ENCODE results near the gene ICE1.

Gene ICE1, protein sequence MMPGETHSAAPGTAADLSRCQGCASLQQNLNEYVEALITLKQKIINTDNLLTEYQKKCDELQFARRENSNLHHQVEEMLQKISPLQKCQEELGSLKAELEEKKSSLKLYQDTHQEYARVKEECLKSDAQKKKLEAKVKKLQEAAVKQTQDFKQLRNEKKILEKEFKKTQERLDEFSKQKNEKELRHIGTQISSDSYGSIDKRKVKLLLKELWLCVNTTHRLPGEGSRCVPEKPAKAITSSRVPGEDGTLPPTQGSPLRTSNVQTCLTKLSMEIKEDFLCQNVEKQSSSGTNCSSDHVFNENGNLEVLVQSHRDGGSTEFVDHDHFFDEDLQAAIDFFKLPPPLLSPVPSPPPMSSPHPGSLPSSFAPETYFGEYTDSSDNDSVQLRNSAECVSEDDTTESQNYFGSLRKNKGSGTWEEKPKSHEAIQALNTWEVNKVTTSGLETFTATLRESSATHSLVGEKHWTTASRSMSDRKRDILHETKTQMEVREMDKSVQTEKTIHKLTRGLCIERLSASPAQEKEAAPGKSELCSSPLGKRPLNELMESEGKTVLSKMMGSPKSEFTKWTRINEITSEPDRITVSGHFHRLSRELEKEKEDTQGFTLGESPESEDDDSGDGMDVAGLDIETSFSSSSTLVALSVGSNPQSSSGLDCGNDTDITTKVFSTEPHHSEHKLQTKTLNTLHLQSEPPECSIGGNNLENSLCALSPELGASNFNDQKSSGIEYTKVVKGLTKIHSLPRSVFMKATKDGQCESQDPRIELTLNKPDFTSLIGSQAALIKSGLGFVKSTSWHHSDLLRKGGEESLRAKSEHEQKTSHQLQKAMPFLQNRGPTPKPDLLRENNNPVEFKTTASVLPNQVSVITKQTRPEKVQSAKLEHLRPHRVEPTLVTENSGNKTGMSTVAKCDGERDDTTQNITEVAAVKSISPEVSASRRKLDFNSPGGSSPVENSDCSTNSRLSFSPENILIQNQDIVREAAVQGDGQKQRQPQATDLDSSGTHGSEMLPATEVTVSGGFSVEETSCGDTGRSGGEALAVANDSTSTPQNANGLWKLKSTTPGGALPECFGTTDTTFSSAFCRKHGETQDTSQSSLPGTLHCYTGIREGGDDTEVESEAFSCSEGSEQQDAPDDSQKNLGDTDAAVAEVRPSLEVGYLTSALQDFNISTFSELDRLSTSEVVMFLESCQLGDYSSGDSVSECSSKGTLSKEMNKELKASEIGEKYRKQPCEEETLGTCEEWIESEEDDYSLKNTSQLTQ (N-terminal part only)

DNA sequence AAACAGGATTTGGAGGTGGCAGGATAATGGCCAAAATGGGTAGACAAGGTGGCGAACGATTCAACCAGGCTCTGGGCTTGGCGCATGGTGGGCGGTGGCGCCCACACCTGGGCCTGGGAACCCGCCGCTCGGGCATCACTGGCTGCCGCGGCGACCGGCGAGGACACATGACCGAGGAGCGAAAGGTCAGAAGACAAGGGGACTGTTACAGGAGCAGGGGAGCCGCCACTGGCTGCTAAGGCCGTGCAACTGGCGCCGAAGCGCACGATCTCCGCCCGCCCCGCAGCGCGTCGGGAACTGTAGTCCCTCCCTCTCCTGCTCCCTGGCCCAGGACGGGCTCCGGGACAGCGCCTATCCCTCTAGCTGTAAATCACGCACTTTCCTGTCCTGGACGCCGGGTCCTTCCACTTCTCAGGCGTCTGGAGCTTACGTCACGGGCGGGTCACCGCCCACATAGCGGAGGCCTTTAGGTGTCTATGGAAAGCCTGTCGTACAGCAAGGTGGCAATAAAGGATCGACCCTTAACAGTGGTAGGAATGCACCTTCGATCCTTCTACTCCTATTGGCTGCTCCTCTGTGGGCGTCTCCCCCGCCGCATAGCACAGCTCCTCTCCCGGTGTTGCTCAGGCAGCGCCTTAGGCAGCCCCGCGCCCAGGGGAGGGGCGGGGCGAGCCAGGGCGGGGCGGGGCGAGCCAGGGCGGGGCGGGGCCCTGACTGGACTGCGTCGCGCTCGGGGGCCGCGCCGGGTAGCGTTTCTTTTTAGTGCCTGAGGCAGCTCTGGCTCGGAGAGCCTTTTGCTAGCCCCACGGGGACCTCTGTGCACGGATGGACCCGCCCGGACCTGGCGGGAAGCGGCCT, at the start of gene ICE1:
Gene ICE1 (plus strand): TSS at position 717 of the 858 bp plus-strand sequence. CDS start 239 bp downstream, outside the sequence.
- Histone ChIP-seq H3K36me3 (ENCODE audit: control insufficient read depth in 2 of 2, insufficient read depth in 2 of 2, low read length in 2 of 2) (no peaks in the 10 kb centered on the region), H3K27me3 (ENCODE audit: control insufficient read depth in 1 of 2, insufficient read depth in 2 of 2, low read length in 2 of 2) (no peaks in the 10 kb centered on the region), H3K9me3 (ENCODE audit: control insufficient read depth in 2 of 2, low read length in 2 of 2) (no peaks in the 10 kb centered on the region), H3K27ac (ENCODE audit: low read length) (peak within 1 kb of the TSS; percentile 97), H3K9ac (ENCODE audit: low read length in 2 of 2) (peak within 1 kb of the TSS; percentile 88 to 97), H3K4me3 (ENCODE audit: low read length in 2 of 2) (peak within 1 kb of the TSS; percentile 89), H3K4me1 (ENCODE audit: control insufficient read depth, insufficient read depth, low read length) (peaks cover 29% of the 10 kb centered on the region)

DNA sequence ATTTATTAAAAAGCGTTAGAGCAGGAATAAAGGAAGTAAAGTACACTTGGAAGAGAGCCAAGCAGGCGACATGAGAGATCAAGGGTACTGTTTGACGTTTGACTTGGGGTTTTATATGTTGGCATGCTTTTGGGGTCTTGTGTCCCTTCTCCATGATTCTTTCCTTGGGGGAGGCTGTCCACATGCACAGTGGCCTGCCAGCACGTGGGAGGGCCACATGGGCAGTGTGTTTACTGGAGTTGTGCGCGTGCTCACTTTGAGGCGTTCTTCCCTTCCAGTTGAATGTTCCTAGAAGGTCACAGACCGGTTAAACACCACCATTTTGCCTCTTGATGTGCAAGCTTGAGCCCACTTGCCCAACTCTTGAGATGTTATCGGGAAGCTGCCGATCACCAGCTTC, 49.5 kb upstream of the ICE1 start:
- Histone ChIP-seq H3K9ac (ENCODE audit: low read length in 2 of 2) (no peak overlapping the region), H3K4me1 (ENCODE audit: control insufficient read depth, insufficient read depth, low read length) (peaks cover 2% of the 10 kb centered on the region), H3K4me3 (ENCODE audit: low read length in 2 of 2) (no peak overlapping the region), H3K36me3 (ENCODE audit: control insufficient read depth in 2 of 2, insufficient read depth in 2 of 2, low read length in 2 of 2) (no peaks in the 10 kb centered on the region), H3K27me3 (ENCODE audit: control insufficient read depth in 1 of 2, insufficient read depth in 2 of 2, low read length in 2 of 2) (no peaks in the 10 kb centered on the region), H3K9me3 (ENCODE audit: control insufficient read depth in 2 of 2, low read length in 2 of 2) (no peaks in the 10 kb centered on the region), H3K27ac (ENCODE audit: low read length) (no peak overlapping the region)

DNA sequence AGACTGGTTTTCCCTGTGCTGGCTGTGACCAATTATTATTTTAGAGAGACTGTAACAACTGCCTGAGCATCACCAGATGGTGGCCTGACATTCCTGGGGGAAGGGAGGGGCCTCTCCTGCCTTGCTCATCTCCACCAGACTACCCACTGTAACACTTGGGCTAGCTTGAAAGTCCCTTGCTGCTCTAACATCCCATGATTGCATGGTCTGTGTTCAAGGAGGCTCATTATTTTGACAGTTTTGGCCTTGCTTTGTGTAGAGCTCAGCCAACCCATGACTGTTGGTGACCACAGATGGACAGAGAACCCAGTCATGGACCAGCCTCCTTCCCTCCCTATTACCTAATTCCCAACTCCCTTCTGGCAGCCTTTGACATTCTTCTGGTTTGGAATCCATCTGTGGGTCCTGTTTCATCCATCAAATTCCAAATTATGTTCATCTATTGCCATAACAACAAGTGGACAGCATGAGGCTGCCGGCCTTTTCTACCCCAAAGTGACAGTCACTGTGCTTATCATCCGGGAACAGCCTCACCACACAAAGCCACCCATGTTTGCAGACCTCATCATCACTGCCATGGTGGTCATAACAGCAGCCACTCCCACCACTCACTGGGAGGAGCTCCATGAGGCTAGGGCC, 49.0 kb upstream of the ICE1 start:
- Histone ChIP-seq H3K4me3 (ENCODE audit: low read length in 2 of 2) (no peak overlapping the region), H3K27ac (ENCODE audit: low read length) (peak overlapping the region; percentile 24), H3K9me3 (ENCODE audit: control insufficient read depth in 2 of 2, low read length in 2 of 2) (no peaks in the 10 kb centered on the region), H3K9ac (ENCODE audit: low read length in 2 of 2) (no peak overlapping the region), H3K36me3 (ENCODE audit: control insufficient read depth in 2 of 2, insufficient read depth in 2 of 2, low read length in 2 of 2) (no peaks in the 10 kb centered on the region), H3K4me1 (ENCODE audit: control insufficient read depth, insufficient read depth, low read length) (peaks cover 2% of the 10 kb centered on the region), H3K27me3 (ENCODE audit: control insufficient read depth in 1 of 2, insufficient read depth in 2 of 2, low read length in 2 of 2) (no peaks in the 10 kb centered on the region)

DNA sequence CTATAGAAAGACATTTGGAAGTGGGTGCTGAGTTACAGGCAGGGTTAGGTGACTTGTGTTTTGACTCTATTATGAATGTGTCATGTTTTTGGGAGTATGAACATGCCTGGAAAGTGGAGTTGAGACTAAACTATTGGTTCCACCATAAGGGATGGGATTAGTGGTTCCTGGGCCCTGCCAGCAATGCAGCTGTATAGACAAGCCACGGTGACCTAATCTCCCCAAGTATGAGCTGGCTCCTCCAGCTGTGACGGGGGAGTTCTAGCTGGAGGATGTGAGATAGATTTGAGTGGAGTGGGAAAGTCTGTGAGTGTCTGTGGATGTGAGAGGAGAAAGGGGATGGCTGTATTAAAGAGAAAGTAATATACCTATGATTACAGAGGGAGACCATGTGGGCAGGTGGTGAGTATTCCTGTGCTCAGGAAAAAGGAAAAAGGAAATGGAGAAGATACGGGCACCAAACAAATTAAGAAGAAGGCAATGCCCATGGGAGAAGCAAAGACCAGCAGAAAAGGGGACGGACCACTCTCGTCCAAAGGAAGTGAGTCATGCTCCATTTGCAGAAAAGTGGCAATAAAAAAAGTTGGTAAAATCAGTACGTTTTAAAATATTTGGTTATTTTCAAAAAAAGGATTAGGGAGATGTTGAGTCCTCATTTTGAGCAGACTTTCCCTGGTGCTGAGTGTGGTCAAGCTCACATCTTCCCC, 48.3 kb upstream of the ICE1 start:
- Histone ChIP-seq H3K4me1 (ENCODE audit: control insufficient read depth, insufficient read depth, low read length) (peaks cover 2% of the 10 kb centered on the region), H3K9ac (ENCODE audit: low read length in 2 of 2) (no peak overlapping the region), H3K36me3 (ENCODE audit: control insufficient read depth in 2 of 2, insufficient read depth in 2 of 2, low read length in 2 of 2) (no peaks in the 10 kb centered on the region), H3K9me3 (ENCODE audit: control insufficient read depth in 2 of 2, low read length in 2 of 2) (no peaks in the 10 kb centered on the region), H3K27ac (ENCODE audit: low read length) (peak overlapping the region; percentile 24), H3K27me3 (ENCODE audit: control insufficient read depth in 1 of 2, insufficient read depth in 2 of 2, low read length in 2 of 2) (no peaks in the 10 kb centered on the region), H3K4me3 (ENCODE audit: low read length in 2 of 2) (no peak overlapping the region)

DNA sequence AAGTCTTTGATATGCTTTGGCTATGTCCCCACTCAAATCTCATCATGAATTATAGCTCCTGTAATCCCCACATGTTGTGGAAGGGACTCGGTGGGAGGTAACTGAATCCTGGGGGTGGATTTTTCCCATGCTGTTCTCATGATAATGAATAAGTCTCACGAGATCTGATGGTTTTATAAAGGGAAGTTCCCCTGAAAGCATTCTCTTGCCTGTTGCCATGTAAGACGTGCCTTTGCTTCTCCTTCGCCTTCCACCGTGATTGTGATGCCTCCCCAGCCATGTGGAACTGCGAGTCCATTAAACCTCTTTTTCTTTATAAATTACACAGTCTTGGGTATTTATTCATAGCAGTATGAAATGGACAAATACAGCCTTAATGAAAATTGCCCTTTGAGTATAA, 44.7 kb upstream of the ICE1 start:
- Histone ChIP-seq H3K9ac (ENCODE audit: low read length in 2 of 2) (no peak overlapping the region), H3K4me1 (ENCODE audit: control insufficient read depth, insufficient read depth, low read length) (peaks cover 3% of the 10 kb centered on the region), H3K27ac (ENCODE audit: low read length) (no peak overlapping the region), H3K36me3 (ENCODE audit: control insufficient read depth in 2 of 2, insufficient read depth in 2 of 2, low read length in 2 of 2) (no peaks in the 10 kb centered on the region), H3K9me3 (ENCODE audit: control insufficient read depth in 2 of 2, low read length in 2 of 2) (no peaks in the 10 kb centered on the region), H3K27me3 (ENCODE audit: control insufficient read depth in 1 of 2, insufficient read depth in 2 of 2, low read length in 2 of 2) (no peaks in the 10 kb centered on the region), H3K4me3 (ENCODE audit: low read length in 2 of 2) (no peak overlapping the region)

DNA sequence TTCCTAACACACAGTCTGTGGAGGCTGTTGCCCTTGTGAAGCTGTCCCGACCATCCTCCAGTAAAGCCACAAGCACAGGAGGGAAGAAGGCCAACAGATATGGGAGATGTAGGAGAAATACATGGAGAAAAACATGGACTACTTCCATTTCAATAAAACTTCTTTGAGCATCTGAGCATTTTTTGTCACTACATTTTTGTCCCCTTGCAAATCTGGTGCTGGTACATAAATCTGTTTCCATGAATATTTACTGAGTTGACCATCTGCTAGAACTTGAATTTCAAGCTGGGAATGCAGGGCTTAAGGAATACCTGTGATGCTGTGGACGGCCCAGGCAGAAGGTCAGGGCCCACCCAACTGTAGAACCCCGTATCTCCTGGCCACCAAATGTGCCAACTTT, 43.9 kb upstream of the ICE1 start:
- H3K36me3 ChIP-seq (ENCODE audit: control insufficient read depth in 2 of 2, insufficient read depth in 2 of 2, low read length in 2 of 2), result no peaks in the 10 kb centered on the region
- H3K9ac ChIP-seq (ENCODE audit: low read length in 2 of 2), result no peak overlapping the region
- H3K27me3 ChIP-seq (ENCODE audit: control insufficient read depth in 1 of 2, insufficient read depth in 2 of 2, low read length in 2 of 2), result no peaks in the 10 kb centered on the region
- H3K4me3 ChIP-seq (ENCODE audit: low read length in 2 of 2), result no peak overlapping the region
- no peak overlapping the region for H3K27ac ChIP-seq (ENCODE audit: low read length)
- H3K9me3 ChIP-seq (ENCODE audit: control insufficient read depth in 2 of 2, low read length in 2 of 2), result no peaks in the 10 kb centered on the region
- peaks cover 3% of the 10 kb centered on the region for H3K4me1 ChIP-seq (ENCODE audit: control insufficient read depth, insufficient read depth, low read length)

DNA sequence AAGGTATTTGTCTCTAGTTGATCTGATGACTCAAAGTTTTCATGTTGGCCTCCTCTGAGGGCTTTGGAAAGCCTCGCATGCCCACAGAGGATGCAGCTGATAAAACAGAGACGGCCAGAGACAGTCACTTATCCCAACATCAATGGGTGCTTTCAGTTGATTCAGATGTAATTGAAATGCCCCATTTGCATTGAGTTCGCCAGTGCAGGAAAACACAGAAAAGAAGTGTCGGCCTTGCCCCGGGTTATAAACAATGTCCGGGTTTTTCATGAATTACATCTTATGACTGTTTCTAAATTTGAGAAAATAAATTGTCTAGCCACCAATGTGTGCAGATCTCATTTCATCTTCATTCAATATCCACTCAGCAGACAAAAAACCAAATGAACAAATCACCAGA, 42.2 kb upstream of the ICE1 start:
- H3K4me3 ChIP-seq (ENCODE audit: low read length in 2 of 2), result no peak overlapping the region

DNA sequence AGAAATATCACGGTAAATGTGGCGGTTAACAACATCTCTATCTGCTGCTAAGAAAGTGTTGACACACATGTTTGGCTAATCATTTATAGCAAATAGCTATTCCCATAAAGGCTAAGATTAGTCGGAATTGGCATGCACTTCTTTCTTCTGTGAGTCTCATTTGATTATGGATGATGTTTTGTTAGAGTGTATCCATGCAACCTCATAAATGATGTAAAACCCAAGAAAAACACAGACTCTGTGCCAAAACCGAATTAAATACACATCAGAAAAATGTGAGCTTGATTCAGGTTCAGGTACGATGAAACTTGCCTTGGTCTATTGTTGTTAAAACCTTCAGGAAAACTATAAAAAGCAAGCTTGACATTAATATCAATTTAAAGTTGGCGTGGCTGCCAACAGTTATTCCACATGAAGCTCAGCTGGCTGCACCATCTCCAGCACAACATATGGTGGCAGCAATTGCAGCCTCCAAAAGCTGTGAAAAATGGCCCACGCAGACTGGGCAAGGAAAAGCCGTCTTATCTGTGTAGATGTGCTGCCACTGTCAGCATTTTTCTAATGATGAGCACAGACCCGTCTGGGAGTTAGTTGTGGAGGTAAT, 41.1 kb upstream of the ICE1 start:
- peaks cover 3% of the 10 kb centered on the region for H3K4me1 ChIP-seq (ENCODE audit: control insufficient read depth, insufficient read depth, low read length)
- no peak overlapping the region for H3K27ac ChIP-seq (ENCODE audit: low read length)
- no peaks in the 10 kb centered on the region for H3K36me3 ChIP-seq (ENCODE audit: control insufficient read depth in 2 of 2, insufficient read depth in 2 of 2, low read length in 2 of 2)
- no peak overlapping the region for H3K9ac ChIP-seq (ENCODE audit: low read length in 2 of 2)
- no peak overlapping the region for H3K4me3 ChIP-seq (ENCODE audit: low read length in 2 of 2)
- no peaks in the 10 kb centered on the region for H3K27me3 ChIP-seq (ENCODE audit: control insufficient read depth in 1 of 2, insufficient read depth in 2 of 2, low read length in 2 of 2)
- H3K9me3 ChIP-seq (ENCODE audit: control insufficient read depth in 2 of 2, low read length in 2 of 2), result no peaks in the 10 kb centered on the region

More for the DNA sequence above, 42.2 kb upstream of the ICE1 start:
- H3K27me3 ChIP-seq (ENCODE audit: control insufficient read depth in 1 of 2, insufficient read depth in 2 of 2, low read length in 2 of 2), result no peaks in the 10 kb centered on the region
- no peak overlapping the region for H3K27ac ChIP-seq (ENCODE audit: low read length)
- H3K36me3 ChIP-seq (ENCODE audit: control insufficient read depth in 2 of 2, insufficient read depth in 2 of 2, low read length in 2 of 2), result no peaks in the 10 kb centered on the region
- peaks cover 3% of the 10 kb centered on the region for H3K4me1 ChIP-seq (ENCODE audit: control insufficient read depth, insufficient read depth, low read length)
- H3K9ac ChIP-seq (ENCODE audit: low read length in 2 of 2), result no peak overlapping the region
- H3K9me3 ChIP-seq (ENCODE audit: control insufficient read depth in 2 of 2, low read length in 2 of 2), result no peaks in the 10 kb centered on the region

DNA sequence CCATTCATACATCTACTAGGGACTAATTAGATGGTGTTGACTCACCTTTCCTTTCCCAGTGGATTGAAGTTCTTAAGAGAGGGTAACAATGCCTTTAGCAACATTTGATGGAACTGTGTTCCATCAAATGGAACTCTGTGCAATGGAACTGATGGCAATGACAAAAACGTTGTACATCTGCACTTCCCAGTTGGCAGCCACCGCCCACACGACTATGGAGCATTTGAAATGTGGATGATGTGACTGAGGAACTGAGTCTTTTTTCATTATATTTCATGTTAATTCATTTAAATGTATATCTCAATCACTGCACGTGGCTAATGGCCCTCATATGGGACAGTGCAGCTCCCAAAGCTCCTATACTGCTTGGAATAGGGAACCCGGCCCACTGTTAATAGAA, 39.0 kb upstream of the ICE1 start:
- no peak overlapping the region for H3K27ac ChIP-seq (ENCODE audit: low read length)
- H3K4me3 ChIP-seq (ENCODE audit: low read length in 2 of 2), result no peak overlapping the region
- H3K27me3 ChIP-seq (ENCODE audit: control insufficient read depth in 1 of 2, insufficient read depth in 2 of 2, low read length in 2 of 2), result no peaks in the 10 kb centered on the region
- H3K4me1 ChIP-seq (ENCODE audit: control insufficient read depth, insufficient read depth, low read length), result peaks cover 3% of the 10 kb centered on the region
- no peak overlapping the region for H3K9ac ChIP-seq (ENCODE audit: low read length in 2 of 2)
- H3K9me3 ChIP-seq (ENCODE audit: control insufficient read depth in 2 of 2, low read length in 2 of 2), result no peaks in the 10 kb centered on the region
- H3K36me3 ChIP-seq (ENCODE audit: control insufficient read depth in 2 of 2, insufficient read depth in 2 of 2, low read length in 2 of 2), result no peaks in the 10 kb centered on the region

Data from stomach smooth muscle (tissue), 2 donors.